GM23338 (cell line): ENCODE data around the gene ATP5PD. TPM values are rescaled to one million over a fixed set of nuclear protein-coding genes. Genes with fewer than 3 reads are reported as not detected.

Source experiments
- ATAC-seq: fragments of 200-7000 bp; cut with Tn5 transposase; 3 replicates; pipeline ENCODE4 v1.9.1; 2020
- DNase-seq: peaks from one replicate; pipeline ENCODE4 v3.0.0-alpha.2; 2015; ENCODE audit warnings: low spot score
- H2AFZ ChIP-seq: fragments of 200-600 bp; sonication (generic); 2 replicates; pipeline ENCODE4 v1.8.0; 2016; ENCODE audit warnings: antibody characterized with exemption, mild to moderate bottlenecking, moderate library complexity
- H3F3A ChIP-seq: fragments of 200-600 bp; sonication (generic); replicated peaks from 2 replicates; pipeline ENCODE4 v1.8.0; 2017; ENCODE audit warnings: antibody characterized with exemption, mixed run types, low read depth
- H3K27ac ChIP-seq: fragments of 200-600 bp; sonication (generic); 2 replicates; pipeline ENCODE4 v1.6.1; 2016; ENCODE audit warnings: low read depth
- H3K27me3 ChIP-seq: fragments of 200-600 bp; sonication (generic); 2 replicates; pipeline ENCODE4 v1.8.0; 2016; ENCODE audit warnings: mild to moderate bottlenecking, mixed run types, moderate library complexity; ENCODE audit not compliant: insufficient read depth
- H3K36me3 ChIP-seq: fragments of 200-600 bp; sonication (generic); 2 replicates; pipeline ENCODE4 v1.8.0; 2016; ENCODE audit warnings: mild to moderate bottlenecking; ENCODE audit not compliant: insufficient read depth
- H3K4me1 ChIP-seq: fragments of 200-600 bp; sonication (generic); 2 replicates; pipeline ENCODE4 v1.8.0; 2016; ENCODE audit warnings: mild to moderate bottlenecking, moderate library complexity; ENCODE audit not compliant: insufficient read depth
- H3K4me2 ChIP-seq: fragments of 200-600 bp; sonication (generic); 2 replicates; pipeline ENCODE4 v1.7.1; 2017; ENCODE audit warnings: mixed run types
- H3K4me3 ChIP-seq: fragments of 200-600 bp; sonication (generic); 2 replicates; pipeline ENCODE4 v1.6.1; 2016; ENCODE audit warnings: mixed run types
- H3K79me2 ChIP-seq: fragments of 200-600 bp; sonication (generic); replicated peaks from 2 replicates; pipeline ENCODE4 v1.8.0; 2017; ENCODE audit warnings: mild to moderate bottlenecking; ENCODE audit not compliant: insufficient read depth
- H3K9me2 ChIP-seq: fragments of 200-600 bp; sonication (generic); 2 replicates; pipeline ENCODE4 v1.8.0; 2017; ENCODE audit not compliant: insufficient read depth
- H4K20me1 ChIP-seq: fragments of 200-600 bp; sonication (generic); replicated peaks from 2 replicates; pipeline ENCODE4 v1.8.0; 2017; ENCODE audit warnings: mild to moderate bottlenecking; ENCODE audit not compliant: insufficient read depth
- H3K27ac Mint-ChIP-seq: 2 replicates; pipeline ENCODE4 v1.8.0; 2020; ENCODE audit warnings: inconsistent platforms, mild to moderate bottlenecking, moderate library complexity, mixed read lengths
- H3K27me3 Mint-ChIP-seq: 3 replicates; pipeline ENCODE4 v1.8.0; 2022; ENCODE audit warnings: low read depth, mild to moderate bottlenecking, moderate library complexity, mixed read lengths, inconsistent platforms; ENCODE audit not compliant: insufficient read depth, poor library complexity
- H3K36me3 Mint-ChIP-seq: 3 replicates; pipeline ENCODE4 v1.8.0; 2021; ENCODE audit warnings: low read depth, mild to moderate bottlenecking, inconsistent platforms, moderate library complexity, mixed read lengths
- H3K4me1 Mint-ChIP-seq: 3 replicates; pipeline ENCODE4 v1.8.0; 2020; ENCODE audit warnings: mild to moderate bottlenecking, inconsistent platforms, mixed read lengths
- H3K4me3 Mint-ChIP-seq: 3 replicates; pipeline ENCODE4 v1.8.0; 2021; ENCODE audit warnings: moderate library complexity, mild to moderate bottlenecking, inconsistent platforms, mixed read lengths
- H3K9me3 Mint-ChIP-seq: 3 replicates; pipeline ENCODE4 v1.8.0; 2020; ENCODE audit warnings: moderate library complexity, mild to moderate bottlenecking, inconsistent platforms, mixed read lengths
- CREB1 ChIP-seq: fragments of 250-450 bp; sonication (Bioruptor Pico); IDR thresholded peaks from 2 replicates; pipeline ENCODE4 v1.5.0; 2020; ENCODE audit warnings: low read depth, mild to moderate bottlenecking, moderate library complexity
- CTCF ChIP-seq, 2 experiments: fragments of 200-600 bp in 1 of 2; sonication (generic) in 1 of 2; conservative IDR thresholded peaks; 2 replicates each; pipeline versions ENCODE4 v1.5.1 to v1.6.1; 2016 to 2017; ENCODE audit warnings: antibody characterized with exemption in 2 of 2, low read depth in 2 of 2, mild to moderate bottlenecking in 2 of 2, moderate library complexity in 1 of 2
- ETS1 ChIP-seq: IDR thresholded peaks from 2 replicates; pipeline ENCODE4 v1.6.1; 2016; ENCODE audit warnings: antibody characterized with exemption
- EZH2 ChIP-seq: fragments of 200-600 bp; sonication (generic); IDR thresholded peaks from one replicate; pipeline ENCODE4 v1.8.0; 2017; ENCODE audit warnings: antibody characterized with exemption, mild to moderate bottlenecking, low read depth; ENCODE audit not compliant: unreplicated experiment
- EZH2phosphoT487 ChIP-seq: fragments of 200-600 bp; sonication (generic); IDR thresholded peaks from one replicate; pipeline ENCODE4 v1.8.1; 2018; ENCODE audit warnings: antibody characterized with exemption; ENCODE audit not compliant: unreplicated experiment
- JUNB ChIP-seq: IDR thresholded peaks from one replicate; pipeline ENCODE4 v1.6.1; 2016; ENCODE audit warnings: antibody characterized with exemption; ENCODE audit not compliant: unreplicated experiment
- NANOG ChIP-seq: IDR thresholded peaks from 2 replicates; pipeline ENCODE4 v1.6.1; 2016; ENCODE audit warnings: antibody characterized with exemption, borderline replicate concordance
- POLR2AphosphoS5 ChIP-seq: IDR thresholded peaks from 2 replicates; pipeline ENCODE4 v1.6.1; 2016; ENCODE audit warnings: antibody characterized with exemption, low read depth
- REST ChIP-seq: IDR thresholded peaks from one replicate; pipeline ENCODE4 v1.6.1; 2018; ENCODE audit warnings: antibody characterized with exemption; ENCODE audit not compliant: unreplicated experiment
- STAT1 ChIP-seq: IDR thresholded peaks from one replicate; pipeline ENCODE4 v1.6.1; 2016; ENCODE audit warnings: antibody characterized with exemption; ENCODE audit not compliant: unreplicated experiment
- ZNF114 ChIP-seq: fragments of 250-450 bp; sonication (Bioruptor Pico); IDR thresholded peaks from 2 replicates; pipeline ENCODE4 v1.5.0; 2020; ENCODE audit warnings: mild to moderate bottlenecking, moderate library complexity
- ZNF331 ChIP-seq: fragments of 250-450 bp; sonication (Bioruptor Pico); IDR thresholded peaks from 2 replicates; pipeline ENCODE4 v1.5.0; 2020; ENCODE audit warnings: low read depth, mild to moderate bottlenecking, moderate library complexity
- ZNF462 ChIP-seq: fragments of 250-450 bp; sonication (Bioruptor Pico); IDR thresholded peaks from 2 replicates; pipeline ENCODE4 v1.5.0; 2020; ENCODE audit warnings: mild to moderate bottlenecking, moderate library complexity
- polyA plus RNA-seq: library from polyadenylated mRNA; unstranded; fragments of >200 nt; fragmentation: Nextera tagmentation; extraction: Ambion mirVana; gene quantifications from 2 replicates; pipeline ENCODE4 v1.2.1, GENCODE V29; 2016
- total RNA-seq: library from RNA; depleted of rRNA; stranded (reverse); fragments of >200 nt; shearing (Covaris generic); gene quantifications from 2 replicates; pipeline ENCODE4 v1.2.3, GENCODE V29; 2014

Gene ATP5PD
- total and polyA plus RNA-seq, 2 experiments from 2014 or later = 244 to 1,144 TPM

GRCh38 chr17:75063626-75064025 lies 16.9 kb upstream of the ATP5PD start:
- Histone ChIP-seq H4K20me1 (peaks cover 10% of the 10 kb centered on the region; the same call in 1 of the 2 replicates), H3F3A (0 out of 2 replicates have a peak, but pooled peaks cover 6% of the 10 kb centered on the region), H3K4me1 (no peaks in the 10 kb centered on the region), H3K27me3 (no peaks in the 10 kb centered on the region), H3K79me2 (no peaks in the 10 kb centered on the region), H3K4me2 (no peak overlapping the region), H3K4me3 (no peak overlapping the region), H2AFZ (no peak overlapping the region), H3K36me3 (peaks cover 40% of the 10 kb centered on the region), H3K27ac (no peak overlapping the region), H3K9me2 (no peaks in the 10 kb centered on the region)
- H3K4me3 Mint-ChIP-seq = no peak overlapping the region
- H3K27ac Mint-ChIP-seq = no peak overlapping the region
- peak; percentile 17; the same call in 1 of the 3 replicates for ATAC-seq
- TF ChIP-seq EZH2 (no peak), ETS1 (no peak), CTCF (conservative IDR thresholded peaks at IDR 0.05; ENCODE audit: low read depth in 2 of 2) (no peak), CREB1 (CRISPR knock-in tag) (no peak), STAT1 (no peak), ZNF114 (CRISPR knock-in tag) (no peak), NANOG (no peak), ZNF331 (no peak), ZNF462 (CRISPR knock-in tag) (no peak), JUNB (no peak), EZH2phosphoT487 (no peak), POLR2AphosphoS5 (no peak), REST (no peak)
- no peaks in the 10 kb centered on the region for H3K4me1 Mint-ChIP-seq
- H3K9me3 Mint-ChIP-seq = no peaks in the 10 kb centered on the region
- DNase-seq = no peak
- peaks cover 56% of the 10 kb centered on the region for H3K36me3 Mint-ChIP-seq
- peaks cover 10% of the 10 kb centered on the region for H3K27me3 Mint-ChIP-seq
